H1 (cell line): ENCODE results near the gene BNIP1. TPM values are rescaled to one million over a fixed set of nuclear protein-coding genes. Genes with fewer than 3 reads are reported as not detected.

Experiments used
- EZH2 ChIP-seq: fragments of 200-600 bp; sonication (generic); IDR thresholded peaks from 2 replicates; pipeline ENCODE4 v1.7.1; 2012; ENCODE audit warnings: low read depth, mild to moderate bottlenecking, moderate library complexity, low read length, inconsistent platforms; ENCODE audit not compliant: severe bottlenecking
- polyA plus RNA-seq, 7 experiments: library from polyadenylated mRNA; depleted of rRNA in 3 of 7; stranded (reverse) in 5 of 7; unstranded in 2 of 7; fragments of >200 nt in 5 of 7; fragments of 200-250 nt in 2 of 7; gene quantifications; 1 replicate in 5 of 7; 2 replicates in 1 of 7; 4 replicates in 1 of 7; pipeline versions ENCODE4 v1.2.1 to v1.2.3, GENCODE V29; 2011 to 2013; ENCODE audit warnings: missing spikeins in 2 of 7, mixed read lengths in 2 of 7
- total RNA-seq: library from RNA; stranded (reverse); fragmentation: NEBNext Ultra II Directional; extraction: Animal tissue kit (Norgen Biotek cat#: 25700); gene quantifications from 2 replicates; pipeline ENCODE4 v1.2.1, GENCODE V29; 2021
- TF ChIP-seq, protein P1 (sequence below): fragments of 300-600 bp; sonication (generic); IDR thresholded peaks from 2 replicates; pipeline ENCODE4 v1.7.1; 2012; ENCODE audit warnings: low read length, moderate library complexity, mild to moderate bottlenecking, inconsistent platforms; ENCODE audit not compliant: insufficient replicate concordance

The BNIP1 gene
- total and polyA plus RNA-seq, 2 of the 8 experiments (the other 6 are each of a cell fraction or from before 2014, with no cell fraction given): 13.5 to 14.7 TPM

DNA sequence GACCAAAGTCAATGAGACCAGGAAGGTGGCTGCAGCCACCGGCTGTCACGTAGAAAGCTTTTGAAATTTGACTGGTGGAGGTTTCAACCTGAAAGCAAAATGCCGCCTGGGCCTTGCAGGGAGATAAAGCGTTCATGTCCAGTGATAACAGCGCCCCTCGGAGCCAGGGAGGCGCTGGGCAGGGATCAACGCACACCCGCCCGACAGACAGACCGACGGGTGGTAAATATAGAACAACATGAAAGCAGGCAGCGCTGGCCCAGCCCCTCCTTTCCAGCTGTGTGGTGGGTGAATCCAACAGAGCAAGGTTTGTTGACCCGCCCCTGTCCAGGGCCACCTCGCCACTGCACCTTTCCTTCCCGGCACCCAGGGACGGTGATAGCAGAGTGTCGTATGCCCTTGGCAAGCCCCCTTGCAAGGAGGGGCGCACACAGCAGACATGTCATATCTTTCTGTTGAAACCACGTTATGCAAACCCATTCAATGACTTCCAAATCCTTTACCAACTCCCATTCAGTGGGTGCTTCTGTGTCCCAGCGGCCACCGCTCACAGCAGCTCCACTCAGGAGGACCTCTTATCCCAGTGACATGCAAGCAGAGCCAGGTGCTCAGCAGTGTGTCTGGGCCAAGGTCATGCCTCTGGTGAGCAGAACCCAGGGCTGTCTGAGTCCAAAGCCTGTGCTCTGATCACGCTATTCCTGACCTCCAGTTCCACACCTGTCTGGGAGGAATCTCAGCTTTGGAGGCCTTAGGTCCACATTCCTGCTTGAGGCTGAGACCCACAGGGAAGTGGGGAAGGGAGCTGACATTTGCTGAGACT is 52.0 kb downstream of the BNIP1 start (continued):
- TF ChIP-seq, protein P1, sequence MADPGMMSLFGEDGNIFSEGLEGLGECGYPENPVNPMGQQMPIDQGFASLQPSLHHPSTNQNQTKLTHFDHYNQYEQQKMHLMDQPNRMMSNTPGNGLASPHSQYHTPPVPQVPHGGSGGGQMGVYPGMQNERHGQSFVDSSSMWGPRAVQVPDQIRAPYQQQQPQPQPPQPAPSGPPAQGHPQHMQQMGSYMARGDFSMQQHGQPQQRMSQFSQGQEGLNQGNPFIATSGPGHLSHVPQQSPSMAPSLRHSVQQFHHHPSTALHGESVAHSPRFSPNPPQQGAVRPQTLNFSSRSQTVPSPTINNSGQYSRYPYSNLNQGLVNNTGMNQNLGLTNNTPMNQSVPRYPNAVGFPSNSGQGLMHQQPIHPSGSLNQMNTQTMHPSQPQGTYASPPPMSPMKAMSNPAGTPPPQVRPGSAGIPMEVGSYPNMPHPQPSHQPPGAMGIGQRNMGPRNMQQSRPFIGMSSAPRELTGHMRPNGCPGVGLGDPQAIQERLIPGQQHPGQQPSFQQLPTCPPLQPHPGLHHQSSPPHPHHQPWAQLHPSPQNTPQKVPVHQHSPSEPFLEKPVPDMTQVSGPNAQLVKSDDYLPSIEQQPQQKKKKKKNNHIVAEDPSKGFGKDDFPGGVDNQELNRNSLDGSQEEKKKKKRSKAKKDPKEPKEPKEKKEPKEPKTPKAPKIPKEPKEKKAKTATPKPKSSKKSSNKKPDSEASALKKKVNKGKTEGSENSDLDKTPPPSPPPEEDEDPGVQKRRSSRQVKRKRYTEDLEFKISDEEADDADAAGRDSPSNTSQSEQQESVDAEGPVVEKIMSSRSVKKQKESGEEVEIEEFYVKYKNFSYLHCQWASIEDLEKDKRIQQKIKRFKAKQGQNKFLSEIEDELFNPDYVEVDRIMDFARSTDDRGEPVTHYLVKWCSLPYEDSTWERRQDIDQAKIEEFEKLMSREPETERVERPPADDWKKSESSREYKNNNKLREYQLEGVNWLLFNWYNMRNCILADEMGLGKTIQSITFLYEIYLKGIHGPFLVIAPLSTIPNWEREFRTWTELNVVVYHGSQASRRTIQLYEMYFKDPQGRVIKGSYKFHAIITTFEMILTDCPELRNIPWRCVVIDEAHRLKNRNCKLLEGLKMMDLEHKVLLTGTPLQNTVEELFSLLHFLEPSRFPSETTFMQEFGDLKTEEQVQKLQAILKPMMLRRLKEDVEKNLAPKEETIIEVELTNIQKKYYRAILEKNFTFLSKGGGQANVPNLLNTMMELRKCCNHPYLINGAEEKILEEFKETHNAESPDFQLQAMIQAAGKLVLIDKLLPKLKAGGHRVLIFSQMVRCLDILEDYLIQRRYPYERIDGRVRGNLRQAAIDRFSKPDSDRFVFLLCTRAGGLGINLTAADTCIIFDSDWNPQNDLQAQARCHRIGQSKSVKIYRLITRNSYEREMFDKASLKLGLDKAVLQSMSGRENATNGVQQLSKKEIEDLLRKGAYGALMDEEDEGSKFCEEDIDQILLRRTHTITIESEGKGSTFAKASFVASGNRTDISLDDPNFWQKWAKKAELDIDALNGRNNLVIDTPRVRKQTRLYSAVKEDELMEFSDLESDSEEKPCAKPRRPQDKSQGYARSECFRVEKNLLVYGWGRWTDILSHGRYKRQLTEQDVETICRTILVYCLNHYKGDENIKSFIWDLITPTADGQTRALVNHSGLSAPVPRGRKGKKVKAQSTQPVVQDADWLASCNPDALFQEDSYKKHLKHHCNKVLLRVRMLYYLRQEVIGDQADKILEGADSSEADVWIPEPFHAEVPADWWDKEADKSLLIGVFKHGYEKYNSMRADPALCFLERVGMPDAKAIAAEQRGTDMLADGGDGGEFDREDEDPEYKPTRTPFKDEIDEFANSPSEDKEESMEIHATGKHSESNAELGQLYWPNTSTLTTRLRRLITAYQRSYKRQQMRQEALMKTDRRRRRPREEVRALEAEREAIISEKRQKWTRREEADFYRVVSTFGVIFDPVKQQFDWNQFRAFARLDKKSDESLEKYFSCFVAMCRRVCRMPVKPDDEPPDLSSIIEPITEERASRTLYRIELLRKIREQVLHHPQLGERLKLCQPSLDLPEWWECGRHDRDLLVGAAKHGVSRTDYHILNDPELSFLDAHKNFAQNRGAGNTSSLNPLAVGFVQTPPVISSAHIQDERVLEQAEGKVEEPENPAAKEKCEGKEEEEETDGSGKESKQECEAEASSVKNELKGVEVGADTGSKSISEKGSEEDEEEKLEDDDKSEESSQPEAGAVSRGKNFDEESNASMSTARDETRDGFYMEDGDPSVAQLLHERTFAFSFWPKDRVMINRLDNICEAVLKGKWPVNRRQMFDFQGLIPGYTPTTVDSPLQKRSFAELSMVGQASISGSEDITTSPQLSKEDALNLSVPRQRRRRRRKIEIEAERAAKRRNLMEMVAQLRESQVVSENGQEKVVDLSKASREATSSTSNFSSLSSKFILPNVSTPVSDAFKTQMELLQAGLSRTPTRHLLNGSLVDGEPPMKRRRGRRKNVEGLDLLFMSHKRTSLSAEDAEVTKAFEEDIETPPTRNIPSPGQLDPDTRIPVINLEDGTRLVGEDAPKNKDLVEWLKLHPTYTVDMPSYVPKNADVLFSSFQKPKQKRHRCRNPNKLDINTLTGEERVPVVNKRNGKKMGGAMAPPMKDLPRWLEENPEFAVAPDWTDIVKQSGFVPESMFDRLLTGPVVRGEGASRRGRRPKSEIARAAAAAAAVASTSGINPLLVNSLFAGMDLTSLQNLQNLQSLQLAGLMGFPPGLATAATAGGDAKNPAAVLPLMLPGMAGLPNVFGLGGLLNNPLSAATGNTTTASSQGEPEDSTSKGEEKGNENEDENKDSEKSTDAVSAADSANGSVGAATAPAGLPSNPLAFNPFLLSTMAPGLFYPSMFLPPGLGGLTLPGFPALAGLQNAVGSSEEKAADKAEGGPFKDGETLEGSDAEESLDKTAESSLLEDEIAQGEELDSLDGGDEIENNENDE: no peak
- no peak for TF ChIP-seq EZH2
